ENCODE data around the gene CACNA2D1.

DNA sequence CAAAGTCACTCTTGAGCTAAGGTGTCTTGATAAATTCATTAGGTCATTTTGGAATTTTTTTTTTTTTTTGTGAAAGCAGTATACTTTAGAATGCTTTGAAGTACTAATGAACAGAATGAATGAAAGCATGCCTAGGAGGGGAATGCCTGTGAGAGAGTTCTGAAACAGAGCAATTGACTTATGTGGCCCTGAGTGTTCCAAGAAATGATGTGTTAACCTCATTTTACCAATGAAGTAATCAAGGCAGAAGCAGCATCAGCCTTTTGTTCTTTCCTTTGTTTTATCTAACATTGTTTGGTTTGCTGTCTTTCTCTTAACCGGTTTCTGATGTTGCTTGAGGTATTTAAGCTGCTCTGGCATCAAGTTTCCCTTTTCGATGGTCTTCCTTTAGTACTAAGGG is 519.1 kb downstream of the CACNA2D1 start:
- TF ChIP-seq, protein P1, sequence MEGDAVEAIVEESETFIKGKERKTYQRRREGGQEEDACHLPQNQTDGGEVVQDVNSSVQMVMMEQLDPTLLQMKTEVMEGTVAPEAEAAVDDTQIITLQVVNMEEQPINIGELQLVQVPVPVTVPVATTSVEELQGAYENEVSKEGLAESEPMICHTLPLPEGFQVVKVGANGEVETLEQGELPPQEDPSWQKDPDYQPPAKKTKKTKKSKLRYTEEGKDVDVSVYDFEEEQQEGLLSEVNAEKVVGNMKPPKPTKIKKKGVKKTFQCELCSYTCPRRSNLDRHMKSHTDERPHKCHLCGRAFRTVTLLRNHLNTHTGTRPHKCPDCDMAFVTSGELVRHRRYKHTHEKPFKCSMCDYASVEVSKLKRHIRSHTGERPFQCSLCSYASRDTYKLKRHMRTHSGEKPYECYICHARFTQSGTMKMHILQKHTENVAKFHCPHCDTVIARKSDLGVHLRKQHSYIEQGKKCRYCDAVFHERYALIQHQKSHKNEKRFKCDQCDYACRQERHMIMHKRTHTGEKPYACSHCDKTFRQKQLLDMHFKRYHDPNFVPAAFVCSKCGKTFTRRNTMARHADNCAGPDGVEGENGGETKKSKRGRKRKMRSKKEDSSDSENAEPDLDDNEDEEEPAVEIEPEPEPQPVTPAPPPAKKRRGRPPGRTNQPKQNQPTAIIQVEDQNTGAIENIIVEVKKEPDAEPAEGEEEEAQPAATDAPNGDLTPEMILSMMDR (IDR thresholded peaks at IDR 0.05): no peak
- no peak for TF ChIP-seq ZFX (IDR thresholded peaks at IDR 0.05; ENCODE audit: borderline replicate concordance)

Data from 22Rv1 (cell line).